Stomach (tissue), 9 donors: ENCODE results near the gene EMD. TPM values are rescaled to one million over a fixed set of nuclear protein-coding genes. Genes with fewer than 3 reads are reported as not detected.

Source experiments
- DNase-seq, 2 donors: peaks; one replicate each; pipeline versions ENCODE4 v3.0.0 to v3.0.0-alpha.2; 2013 to 2019
- H3K27ac ChIP-seq, 5 donors: fragments of 200-600 bp in 4 of 5; sonication (generic) in 4 of 5; one replicate each; pipeline ENCODE4 v1.5.1; 2013 to 2019; ENCODE audit warnings: mild to moderate bottlenecking in 1 of 5, moderate library complexity in 1 of 5
- H3K27me3 ChIP-seq, 3 donors: fragments of 200-600 bp; sonication (generic); one replicate each; pipeline ENCODE4 v1.5.1; 2017 to 2019; ENCODE audit warnings: mixed run types in 1 of 3
- H3K36me3 ChIP-seq, 4 donors: fragments of 200-600 bp; sonication (generic); 1 replicate in 3 of 4; 2 replicates in 1 of 4; pipeline ENCODE4 v1.5.1; 2016 to 2019
- H3K4me1 ChIP-seq, 4 donors: fragments of 200-600 bp; sonication (generic); one replicate each; pipeline ENCODE4 v1.5.1; 2016 to 2019
- H3K4me3 ChIP-seq, 4 donors: fragments of 200-600 bp; sonication (generic) in 3 of 4; one replicate each; pipeline ENCODE4 v1.5.1; 2016 to 2019; ENCODE audit warnings: mild to moderate bottlenecking in 1 of 4
- H3K9me3 ChIP-seq, 4 donors: fragments of 200-600 bp; sonication (generic); one replicate each; pipeline ENCODE4 v1.5.1; 2016 to 2019
- EP300 ChIP-seq: sonication (generic); formaldehyde crosslinking; IDR thresholded peaks from one replicate; pipeline ENCODE4 v1.6.1; 2017; ENCODE audit warnings: antibody characterized with exemption
- POLR2A ChIP-seq, 4 donors: fragments of 450-650 bp; IDR thresholded peaks; one replicate each; pipeline ENCODE4 v1.6.1; 2016; ENCODE audit warnings: antibody characterized with exemption in 4 of 4, control low read depth in 2 of 4, mild to moderate bottlenecking in 1 of 4, moderate library complexity in 1 of 4
- POLR2AphosphoS5 ChIP-seq, 3 donors: sonication (generic); formaldehyde crosslinking; IDR thresholded peaks; one replicate each; pipeline ENCODE4 v1.6.1; 2016; ENCODE audit warnings: antibody characterized with exemption in 3 of 3
- WGBS, 5 donors: extraction: QIAGEN DNeasy Blood & Tissue Kit in 3 of 5; methylation state at CpG; one replicate each; pipeline versions ENCODE4 v1.1.5 to v1.1.7; 2013 to 2018; 5-methylcytosine and 5-hydroxymethylcytosine counted together
- intact Hi-C: fragments of 100-400 bp; cut with DNase I; formaldehyde crosslinking; loops from one replicate; pipeline ENCODE4 v1.15.1; 2023; ENCODE audit warnings: low total_unique reads
- polyA plus RNA-seq, 3 donors: library from polyadenylated mRNA; stranded (reverse); fragments of 200-250 nt; gene quantifications; one replicate each; pipeline ENCODE4 v1.2.3, GENCODE V29; 2013
- total RNA-seq, 5 donors: library from RNA; depleted of rRNA; stranded (reverse); fragments of >200 nt; gene quantifications; one replicate each; pipeline versions ENCODE4 v1.1.0 to v1.2.3, GENCODE V29; 2014 to 2016
- TF ChIP-seq, protein P1 (sequence below), 7 experiments: fragments of 450-650 bp in 4 of 7; fragments of 200-600 bp in 3 of 7; sonication (generic) in 3 of 7; IDR thresholded peaks; one replicate each; pipeline ENCODE4 v1.5.1; 2016 to 2019; ENCODE audit warnings: antibody characterized with exemption in 7 of 7, control low read depth in 2 of 7, mild to moderate bottlenecking in 1 of 7
- donor health status: healthy with polysubstance abuse.
- donor health status: Bipolar disorder and iron deficiency.
- donor health status: healthy.

The EMD gene
- total and polyA plus RNA-seq, 8 donors: 24.2 to 135 (median 55.7) TPM

DNA sequence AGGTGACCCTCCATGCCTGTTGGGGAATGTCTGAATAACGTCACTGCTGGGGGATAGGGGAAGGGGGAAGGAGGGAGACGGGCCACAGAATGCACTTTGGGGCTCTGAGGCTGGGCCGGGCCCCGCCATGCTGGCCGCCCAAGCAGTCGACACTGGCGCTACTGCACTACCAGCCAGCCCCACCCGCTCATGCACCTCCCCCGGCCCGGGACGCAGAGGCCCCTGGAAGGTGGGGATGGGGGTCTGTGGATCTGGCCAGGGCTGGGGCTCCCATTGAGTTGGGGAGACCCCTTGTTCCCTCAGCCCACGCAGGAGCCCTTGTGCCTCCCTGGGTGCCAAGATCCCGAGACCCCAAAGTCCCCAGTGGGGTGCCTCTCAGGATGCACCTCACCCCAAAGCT, 22.5 kb upstream of the EMD start:
- WGBS, 5 donors: 80 to 100% (median 87%) methylated on average over 1 to 13 of the region's 13 CpGs
- no peak overlapping the region for H3K4me3 ChIP-seq
- TF ChIP-seq, protein P1, sequence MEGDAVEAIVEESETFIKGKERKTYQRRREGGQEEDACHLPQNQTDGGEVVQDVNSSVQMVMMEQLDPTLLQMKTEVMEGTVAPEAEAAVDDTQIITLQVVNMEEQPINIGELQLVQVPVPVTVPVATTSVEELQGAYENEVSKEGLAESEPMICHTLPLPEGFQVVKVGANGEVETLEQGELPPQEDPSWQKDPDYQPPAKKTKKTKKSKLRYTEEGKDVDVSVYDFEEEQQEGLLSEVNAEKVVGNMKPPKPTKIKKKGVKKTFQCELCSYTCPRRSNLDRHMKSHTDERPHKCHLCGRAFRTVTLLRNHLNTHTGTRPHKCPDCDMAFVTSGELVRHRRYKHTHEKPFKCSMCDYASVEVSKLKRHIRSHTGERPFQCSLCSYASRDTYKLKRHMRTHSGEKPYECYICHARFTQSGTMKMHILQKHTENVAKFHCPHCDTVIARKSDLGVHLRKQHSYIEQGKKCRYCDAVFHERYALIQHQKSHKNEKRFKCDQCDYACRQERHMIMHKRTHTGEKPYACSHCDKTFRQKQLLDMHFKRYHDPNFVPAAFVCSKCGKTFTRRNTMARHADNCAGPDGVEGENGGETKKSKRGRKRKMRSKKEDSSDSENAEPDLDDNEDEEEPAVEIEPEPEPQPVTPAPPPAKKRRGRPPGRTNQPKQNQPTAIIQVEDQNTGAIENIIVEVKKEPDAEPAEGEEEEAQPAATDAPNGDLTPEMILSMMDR (IDR thresholded peaks at IDR 0.05): no peak
- no peak for TF ChIP-seq POLR2A (IDR thresholded peaks at IDR 0.05)
- TF ChIP-seq POLR2AphosphoS5 (IDR thresholded peaks at IDR 0.05): no peak
- TF ChIP-seq EP300: no peak
- DNase-seq: no peak
- H3K9me3 ChIP-seq: no peaks in the 10 kb centered on the region
- H3K27me3 ChIP-seq: no peaks in the 10 kb centered on the region
- H3K27ac ChIP-seq: peak overlapping the region in 2 of 5 donors; percentile 35 to 53
- H3K4me1 ChIP-seq: peaks cover 0 to 5% (median 0%) of the 10 kb centered on the region in 4 donors
- peaks cover 55 to 97% (median 95%) of the 10 kb centered on the region in 4 donors for H3K36me3 ChIP-seq
- intact Hi-C loops: no loop called here

DNA sequence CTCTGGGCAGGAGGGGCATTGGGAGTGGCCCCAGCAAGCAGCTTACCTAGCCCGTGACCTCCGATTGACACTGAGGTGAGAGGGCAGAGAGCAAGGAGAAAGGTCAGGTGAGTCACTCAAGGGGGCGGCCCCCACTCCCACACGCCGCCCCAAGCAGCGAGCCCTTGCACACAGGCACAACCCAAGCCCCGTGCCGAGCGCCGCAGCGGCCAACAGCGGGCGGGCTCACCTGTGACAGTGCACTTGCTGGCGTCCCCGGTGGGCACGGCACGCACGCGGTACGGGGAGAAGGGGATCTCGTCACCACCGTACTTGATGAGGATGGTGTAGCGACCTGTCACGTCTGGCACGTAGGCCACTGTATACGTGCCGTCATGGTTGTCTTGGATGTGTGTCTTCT, 21.9 kb upstream of the EMD start:
- TF ChIP-seq POLR2A (IDR thresholded peaks at IDR 0.05): no peak
- TF ChIP-seq, protein P1 (IDR thresholded peaks at IDR 0.05): no peak
- TF ChIP-seq EP300: no peak
- Histone ChIP-seq H3K4me1 (no peaks in the 10 kb centered on the region), H3K4me3 (no peak overlapping the region), H3K27me3 (no peaks in the 10 kb centered on the region), H3K9me3 (no peaks in the 10 kb centered on the region), H3K36me3 (peaks cover 61 to 97% (median 95%) of the 10 kb centered on the region in 4 donors), H3K27ac (peak overlapping the region in 2 of 5 donors; percentile 35 to 53)
- DNase-seq: no peak
- intact Hi-C loops: no loop called here
- WGBS, 5 donors: 74 to 94% (median 91%) methylated on average over 2 to 27 of the region's 27 CpGs

DNA sequence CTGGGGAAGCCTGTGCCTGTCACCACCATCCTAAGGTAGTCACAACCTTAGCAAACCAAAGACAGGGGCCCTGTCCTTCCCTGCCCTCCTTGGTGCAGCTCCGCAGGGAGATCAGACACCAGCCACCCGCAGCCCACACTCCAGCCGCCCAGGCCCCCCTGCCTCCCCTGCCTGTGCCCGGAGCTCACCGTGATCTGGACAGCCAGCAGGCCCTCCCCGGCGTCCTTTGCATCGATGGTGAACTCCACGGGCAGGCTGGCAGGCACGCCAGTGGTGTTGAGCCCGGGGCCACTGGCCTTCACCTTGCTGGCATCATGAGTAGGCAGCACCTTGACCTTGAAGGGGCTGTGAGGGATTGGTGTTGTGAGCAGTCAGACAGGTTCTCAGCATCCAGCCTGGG, 21.1 kb upstream of the EMD start:
- Histone ChIP-seq H3K27ac (peak overlapping the region in 2 of 5 donors; percentile 29 to 43), H3K4me1 (no peaks in the 10 kb centered on the region), H3K36me3 (peaks cover 65 to 97% (median 94%) of the 10 kb centered on the region in 4 donors), H3K27me3 (no peaks in the 10 kb centered on the region), H3K9me3 (no peaks in the 10 kb centered on the region), H3K4me3 (no peak overlapping the region)
- intact Hi-C loops: no loop called here
- 85 to 93% (median 87%) methylated on average over 11 of the region's 11 CpGs; no CpG with 5 or more reads in 1 of the 5 donors for WGBS, 5 donors
- DNase-seq: no peak
- TF ChIP-seq POLR2A (IDR thresholded peaks at IDR 0.05) (no peak), EP300 (no peak), POLR2AphosphoS5 (IDR thresholded peaks at IDR 0.05) (no peak)
- TF ChIP-seq, protein P1 (IDR thresholded peaks at IDR 0.05): no peak

DNA sequence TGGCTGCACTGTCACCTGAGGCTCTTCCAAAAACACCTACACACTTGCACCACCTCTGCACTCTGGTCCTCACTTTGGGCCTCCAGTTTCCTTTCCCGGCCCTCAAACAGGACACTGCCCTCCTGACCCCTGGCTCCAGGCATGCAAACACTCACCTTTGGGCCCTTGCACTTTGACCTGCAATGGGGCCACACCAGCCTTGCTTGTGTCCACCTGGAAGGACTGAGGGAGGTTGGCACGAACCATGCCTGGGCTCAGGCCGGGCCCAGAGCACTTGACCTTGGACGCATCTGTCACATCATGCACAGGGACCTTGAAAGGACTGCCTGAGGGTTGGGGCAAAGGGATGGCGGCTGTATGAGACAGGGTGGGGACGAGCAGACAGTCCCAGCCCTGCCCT, 20.3 kb upstream of the EMD start:
- 56 to 92% (median 81%) methylated on average over 1 to 6 of the region's 6 CpGs for WGBS, 5 donors
- no peak overlapping the region for H3K4me3 ChIP-seq
- intact Hi-C loops: no loop called here
- no peak for TF ChIP-seq POLR2AphosphoS5 (IDR thresholded peaks at IDR 0.05)
- TF ChIP-seq EP300: no peak
- TF ChIP-seq, protein P1 (IDR thresholded peaks at IDR 0.05): no peak
- no peak for TF ChIP-seq POLR2A (IDR thresholded peaks at IDR 0.05)
- H3K36me3 ChIP-seq: peaks cover 60 to 97% (median 91%) of the 10 kb centered on the region in 4 donors
- H3K27ac ChIP-seq: peak overlapping the region in 2 of 5 donors; percentile 29 to 43
- DNase-seq: no peak
- H3K4me1 ChIP-seq: no peaks in the 10 kb centered on the region
- no peaks in the 10 kb centered on the region for H3K27me3 ChIP-seq
- H3K9me3 ChIP-seq: no peaks in the 10 kb centered on the region
